GM08714 (cell line): ENCODE results near the gene SLC37A3.
A peak's percentile ranks its signal among the peaks of the same experiment; 100 is the strongest.
"Not testable (repeated sequence)": the region's sequence is repeated elsewhere in the genome, so short reads cannot be mapped to it uniquely, and the experiment has no call there.

ENCODE experiments used
- H3K4me3 ChIP-seq: fragments of 200-500 bp; sonication (Bioruptor generic); 2 replicates; pipeline ENCODE4 v1.5.1; 2014; ENCODE audit warnings: mild to moderate bottlenecking, low read length, inconsistent platforms
- ZNF274 ChIP-seq: IDR thresholded peaks from 2 replicates; pipeline ENCODE4 v1.6.1; 2012; ENCODE audit warnings: mild to moderate bottlenecking, low read depth, low read length

The SLC37A3 gene

DNA sequence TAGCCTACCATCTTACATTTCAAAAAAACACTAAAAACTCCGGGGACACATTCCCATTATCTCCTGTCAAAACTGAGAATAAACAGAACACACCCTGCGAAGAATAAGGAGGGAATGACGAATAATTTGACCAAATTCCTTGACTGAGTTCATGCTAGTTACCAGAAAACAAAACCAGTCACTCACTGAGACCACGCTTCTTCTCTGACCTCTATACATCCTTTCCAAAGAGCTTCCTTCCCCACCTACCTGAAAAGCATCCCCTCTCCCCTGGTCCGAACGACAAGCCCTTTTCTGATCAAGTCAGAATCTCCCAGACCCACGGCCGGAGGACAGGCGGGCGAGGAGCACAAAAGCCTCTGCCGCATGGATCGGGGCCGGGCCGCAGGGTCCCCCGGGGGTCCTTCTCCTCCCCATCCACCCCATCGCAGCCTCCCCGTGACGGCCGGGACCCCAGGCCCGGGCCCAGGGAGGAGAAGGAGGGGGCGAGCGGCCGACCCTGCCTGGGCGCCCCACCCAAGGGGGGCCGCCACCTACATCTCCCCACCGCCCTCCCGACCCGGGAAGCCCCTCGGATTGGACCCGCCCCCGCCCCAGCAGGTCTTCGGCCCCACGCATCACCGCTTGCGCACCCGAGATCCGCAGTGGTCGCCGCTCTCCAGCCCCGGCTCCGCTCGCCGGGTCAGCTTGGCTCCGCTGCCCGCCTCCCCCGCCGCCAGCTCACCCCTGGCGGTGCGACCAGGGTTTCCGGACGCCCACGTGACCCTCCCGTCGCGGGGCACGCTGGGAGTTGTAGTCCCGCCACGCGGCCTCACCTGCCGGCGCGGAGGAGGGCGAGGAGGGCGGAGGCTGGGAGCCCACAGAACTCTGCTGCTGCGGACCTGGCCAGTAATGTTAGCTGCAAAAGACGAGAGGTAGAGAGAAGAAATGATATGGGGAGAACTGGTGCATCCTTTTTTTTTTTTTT lies at the start of gene SLC37A3:
Gene SLC37A3 (minus strand): TSS at position 747 of the 967 bp plus-strand sequence. CDS start 16,004 bp downstream, outside the sequence.
- peak within 1 kb of the TSS; percentile 76 for H3K4me3 ChIP-seq
- no peak for TF ChIP-seq ZNF274

- TF ChIP-seq ZNF274, result no peak
- no peak overlapping the region for H3K4me3 ChIP-seq
Observed at GRCh38 chr7:140447841-140448240, 49.5 kb upstream of the SLC37A3 start.

DNA sequence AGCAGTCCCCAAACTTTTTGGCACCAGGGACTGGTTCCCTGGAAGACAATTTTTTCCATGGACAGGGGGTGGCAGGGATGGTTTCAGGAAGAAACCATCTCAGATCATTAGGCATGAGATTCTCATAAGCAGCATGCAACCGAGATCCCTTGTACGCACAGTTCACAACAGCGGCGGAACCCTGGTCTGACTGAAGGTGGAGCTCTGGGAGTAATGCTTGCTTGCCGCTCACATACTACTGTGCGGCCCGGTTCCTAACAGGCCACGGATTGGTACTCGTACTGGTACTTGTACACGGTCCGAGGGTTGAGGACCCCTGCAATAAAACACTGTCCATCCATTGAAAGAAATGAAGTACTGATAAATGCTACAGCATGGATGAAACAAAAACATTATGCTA lies 48.1 kb upstream of the SLC37A3 start:
- TF ChIP-seq ZNF274, result no peak
- H3K4me3 ChIP-seq, result no peak overlapping the region

GRCh38 chr7:140441519-140441918 lies 43.2 kb upstream of the SLC37A3 start:
- TF ChIP-seq ZNF274, result no peak
- H3K4me3 ChIP-seq, result no peak overlapping the region

- no peak for TF ChIP-seq ZNF274
- H3K4me3 ChIP-seq, result no peak overlapping the region
Observed at GRCh38 chr7:140440593-140440992, 42.3 kb upstream of the SLC37A3 start.

DNA sequence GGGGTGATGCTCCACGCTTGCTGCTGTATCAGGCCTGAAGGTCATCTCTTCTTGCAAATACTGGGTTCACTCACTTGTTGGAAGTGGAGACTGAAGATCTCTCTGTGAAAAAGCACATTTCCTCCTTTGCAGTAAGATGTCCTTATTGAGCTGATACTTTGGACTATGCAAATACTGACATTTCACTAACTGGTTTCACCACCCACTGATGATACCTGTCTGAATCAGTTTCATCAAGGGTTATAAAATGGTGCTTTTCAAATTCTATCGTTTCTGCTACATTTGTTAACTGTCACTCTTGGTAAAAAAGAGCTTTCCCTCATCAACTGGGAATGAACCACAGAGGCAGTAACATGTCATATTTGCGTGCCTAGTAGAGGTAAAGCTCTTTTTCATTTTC lies 41.0 kb upstream of the SLC37A3 start:
- no peak for TF ChIP-seq ZNF274
- H3K4me3 ChIP-seq, result no peak overlapping the region

DNA sequence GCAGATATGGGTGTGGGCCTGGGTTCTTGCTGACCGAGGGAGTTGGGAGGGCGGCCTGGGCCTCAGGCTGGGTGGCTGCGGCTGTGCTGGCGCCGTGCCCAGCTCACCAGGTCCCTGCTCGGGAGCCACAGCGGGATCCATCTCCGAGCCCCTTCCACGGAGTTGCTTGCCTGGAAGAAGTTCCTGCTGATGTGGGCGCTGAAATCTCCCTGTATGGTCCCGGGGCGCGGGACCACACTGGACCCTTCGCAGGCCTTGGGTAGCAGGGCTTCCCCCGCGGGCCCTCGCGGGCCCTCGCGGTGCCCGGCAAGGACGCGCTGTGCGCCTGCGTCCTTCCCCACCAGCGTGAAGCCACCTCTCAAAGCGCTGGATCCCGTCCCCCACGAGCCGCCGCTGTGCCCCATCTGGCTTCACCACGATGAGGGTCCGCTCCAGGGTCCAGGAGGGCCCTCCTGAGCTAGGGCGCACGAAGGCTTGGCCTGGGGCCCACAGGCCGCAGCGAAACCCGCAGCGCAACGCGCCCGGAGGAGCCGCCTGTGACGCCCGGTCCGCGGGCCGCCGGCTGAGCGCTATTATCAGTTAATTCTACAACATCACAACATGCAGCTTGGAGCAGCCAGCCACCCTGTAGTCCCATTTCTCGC lies 37.0 kb upstream of the SLC37A3 start:
- no peak for TF ChIP-seq ZNF274
- H3K4me3 ChIP-seq, result no peak overlapping the region

DNA sequence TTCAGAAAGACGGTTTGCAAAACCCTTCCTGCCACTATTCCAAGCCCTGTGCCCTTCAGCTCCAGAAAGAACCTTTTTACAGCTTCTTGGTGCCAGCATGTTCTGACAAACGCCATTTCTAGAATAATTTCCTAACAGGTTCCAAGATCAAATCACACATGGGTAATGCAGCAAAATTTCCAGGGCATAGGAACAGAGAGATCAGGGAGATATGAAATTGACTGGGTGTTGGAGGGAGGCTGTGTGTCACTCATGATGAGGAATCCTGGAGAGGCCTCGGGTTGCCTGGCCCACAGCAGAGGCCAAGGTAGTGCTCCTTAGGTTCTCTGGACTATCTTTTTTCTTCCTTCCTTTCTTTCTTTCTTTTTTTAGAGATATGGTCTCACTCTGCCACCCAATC lies 35.1 kb upstream of the SLC37A3 start:
- TF ChIP-seq ZNF274, result no peak
- H3K4me3 ChIP-seq, result no peak overlapping the region

- TF ChIP-seq ZNF274, result no peak
- no peak overlapping the region for H3K4me3 ChIP-seq
Observed at GRCh38 chr7:140426130-140426529, 27.8 kb upstream of the SLC37A3 start.

DNA sequence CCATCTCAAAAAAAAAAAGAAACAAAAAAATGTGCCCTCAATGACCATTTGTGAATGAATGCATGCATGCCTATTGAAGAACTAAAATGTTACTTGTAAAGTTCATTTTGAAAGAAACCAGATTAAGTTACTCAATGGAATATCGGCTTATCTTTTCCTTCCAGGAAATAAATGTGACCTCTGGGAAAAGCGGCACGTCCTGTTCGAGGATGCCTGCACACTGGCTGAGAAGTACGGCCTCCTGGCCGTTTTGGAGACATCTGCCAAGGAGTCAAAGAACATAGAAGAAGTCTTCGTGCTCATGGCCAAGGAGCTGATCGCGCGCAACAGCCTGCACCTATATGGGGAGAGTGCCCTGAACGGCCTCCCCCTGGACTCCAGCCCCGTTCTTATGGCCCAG lies 27.4 kb upstream of the SLC37A3 start:
- H3K4me3 ChIP-seq, result no peak overlapping the region
- no peak for TF ChIP-seq ZNF274

- H3K4me3 ChIP-seq, result no peak overlapping the region
- no peak for TF ChIP-seq ZNF274
Observed at GRCh38 chr7:140423501-140423900, 25.2 kb upstream of the SLC37A3 start.

- H3K4me3 ChIP-seq, result no peak overlapping the region
- no peak for TF ChIP-seq ZNF274
Observed at GRCh38 chr7:140421521-140421920, 23.2 kb upstream of the SLC37A3 start.

- no peak for TF ChIP-seq ZNF274
- H3K4me3 ChIP-seq, result no peak overlapping the region
Observed at GRCh38 chr7:140418653-140419052, 20.3 kb upstream of the SLC37A3 start.

DNA sequence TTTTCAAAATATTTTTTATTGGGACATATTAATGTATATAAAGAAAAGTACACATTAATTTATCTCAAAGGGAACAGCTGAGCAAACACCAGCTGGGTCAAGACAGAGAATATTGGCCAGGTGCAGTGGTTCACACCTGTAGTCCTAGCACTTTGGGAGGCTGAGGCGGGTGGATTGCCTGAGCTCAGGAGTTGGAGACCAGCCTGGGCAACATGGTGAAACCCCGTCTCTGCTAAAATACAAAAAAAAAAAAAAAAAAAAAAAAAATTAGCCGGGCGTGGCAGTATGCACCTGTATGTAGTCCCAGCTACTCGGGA lies 19.8 kb upstream of the SLC37A3 start:
- H3K4me3 ChIP-seq, result not testable (repeated sequence)

DNA sequence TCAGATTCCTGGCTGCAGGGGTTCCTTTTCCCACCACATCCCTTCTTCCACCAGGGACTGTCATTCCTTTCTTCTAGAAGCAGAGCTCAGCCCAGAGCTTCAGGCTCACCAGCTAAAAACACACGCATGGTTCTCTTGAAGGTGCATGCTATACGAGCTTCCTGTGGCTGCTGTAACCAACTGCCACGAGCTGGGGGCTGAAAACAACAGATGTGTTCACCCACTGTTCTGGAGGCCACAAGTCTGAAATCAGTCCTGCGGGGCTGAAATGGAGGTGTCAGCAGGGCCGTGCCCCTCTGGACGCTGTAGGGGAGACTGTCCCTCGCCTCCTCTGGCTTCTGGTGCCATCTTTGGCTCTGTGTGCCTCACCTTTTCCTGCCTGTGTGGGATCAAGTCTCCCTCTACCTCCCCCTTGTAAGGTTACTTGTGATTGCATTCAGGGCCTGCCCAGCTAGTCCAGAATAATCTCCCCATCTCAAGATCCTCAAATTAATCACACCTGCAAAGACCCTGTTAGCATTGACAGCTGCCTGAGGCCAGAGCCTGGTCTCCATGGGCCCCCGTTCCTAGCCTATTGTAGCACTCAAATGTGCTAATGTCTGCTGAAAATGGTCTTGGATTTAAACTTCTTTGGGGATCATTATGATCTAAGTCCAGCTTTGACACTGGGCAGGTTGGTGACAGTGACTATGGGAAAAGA lies 19.3 kb upstream of the SLC37A3 start:
- TF ChIP-seq ZNF274, result no peak
- H3K4me3 ChIP-seq, result no peak overlapping the region

- no peak for TF ChIP-seq ZNF274
- H3K4me3 ChIP-seq, result no peak overlapping the region
Observed at GRCh38 chr7:140416560-140416959, 18.2 kb upstream of the SLC37A3 start.

DNA sequence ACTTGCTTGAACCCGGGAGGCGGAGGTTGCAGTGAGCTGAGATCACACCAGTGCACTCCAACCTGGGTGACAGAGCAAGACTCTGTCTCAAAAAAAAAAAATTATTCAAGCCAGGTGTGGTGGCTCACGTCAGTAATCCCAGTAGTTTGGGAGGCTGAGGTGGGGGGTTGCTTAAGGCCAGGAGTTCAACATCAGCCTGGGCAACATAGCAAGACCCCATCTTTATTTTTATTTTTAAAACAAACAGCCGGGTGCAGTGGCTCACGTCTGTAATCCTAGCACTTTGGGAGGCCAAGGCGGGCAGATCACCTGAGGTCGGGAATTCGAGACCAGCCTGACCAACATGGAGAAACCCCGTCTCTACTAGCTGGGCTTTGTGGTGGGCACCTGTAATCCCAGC lies 17.5 kb upstream of the SLC37A3 start:
- H3K4me3 ChIP-seq, result not testable (repeated sequence)
